ENCODE results near the gene PSMD14.

DNA sequence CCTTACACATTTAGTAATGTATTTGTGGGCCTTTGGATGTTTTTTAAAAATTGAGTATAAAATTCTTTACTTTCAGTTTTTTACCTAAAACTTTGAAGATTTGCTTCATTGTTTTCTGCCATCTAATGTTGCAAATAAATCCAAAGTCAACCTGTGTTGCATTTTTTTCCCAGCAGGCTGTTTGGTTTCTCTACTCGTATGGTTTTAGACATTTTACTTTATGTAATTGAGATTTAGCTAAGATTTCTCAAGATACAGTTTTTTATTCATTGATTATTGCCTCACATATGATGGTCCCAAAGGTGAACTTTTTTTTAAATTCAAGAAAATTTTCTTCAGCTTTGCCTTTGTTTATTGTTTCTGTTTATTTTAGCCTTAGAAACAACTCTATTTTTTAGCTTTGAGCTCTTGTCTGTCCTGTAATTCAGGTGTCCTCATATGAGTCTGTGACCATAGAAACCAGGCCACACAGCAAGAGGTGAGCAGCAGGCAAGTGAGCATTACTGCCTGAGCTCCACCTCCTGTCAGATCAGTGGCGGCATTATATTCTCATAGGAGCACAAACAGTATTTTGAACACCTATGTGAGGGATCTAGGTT is 54.4 kb downstream of the PSMD14 start:
- no peak for TF ChIP-seq POLR2A (IDR thresholded peaks at IDR 0.05; ENCODE audit: extremely low read depth, insufficient read length)
- TF ChIP-seq, protein P1, sequence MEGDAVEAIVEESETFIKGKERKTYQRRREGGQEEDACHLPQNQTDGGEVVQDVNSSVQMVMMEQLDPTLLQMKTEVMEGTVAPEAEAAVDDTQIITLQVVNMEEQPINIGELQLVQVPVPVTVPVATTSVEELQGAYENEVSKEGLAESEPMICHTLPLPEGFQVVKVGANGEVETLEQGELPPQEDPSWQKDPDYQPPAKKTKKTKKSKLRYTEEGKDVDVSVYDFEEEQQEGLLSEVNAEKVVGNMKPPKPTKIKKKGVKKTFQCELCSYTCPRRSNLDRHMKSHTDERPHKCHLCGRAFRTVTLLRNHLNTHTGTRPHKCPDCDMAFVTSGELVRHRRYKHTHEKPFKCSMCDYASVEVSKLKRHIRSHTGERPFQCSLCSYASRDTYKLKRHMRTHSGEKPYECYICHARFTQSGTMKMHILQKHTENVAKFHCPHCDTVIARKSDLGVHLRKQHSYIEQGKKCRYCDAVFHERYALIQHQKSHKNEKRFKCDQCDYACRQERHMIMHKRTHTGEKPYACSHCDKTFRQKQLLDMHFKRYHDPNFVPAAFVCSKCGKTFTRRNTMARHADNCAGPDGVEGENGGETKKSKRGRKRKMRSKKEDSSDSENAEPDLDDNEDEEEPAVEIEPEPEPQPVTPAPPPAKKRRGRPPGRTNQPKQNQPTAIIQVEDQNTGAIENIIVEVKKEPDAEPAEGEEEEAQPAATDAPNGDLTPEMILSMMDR (IDR thresholded peaks at IDR 0.05; ENCODE audit: low read depth, low read length) = no peak
